Measurements from ENCODE around the gene PDK2.

Gene PDK2

DNA sequence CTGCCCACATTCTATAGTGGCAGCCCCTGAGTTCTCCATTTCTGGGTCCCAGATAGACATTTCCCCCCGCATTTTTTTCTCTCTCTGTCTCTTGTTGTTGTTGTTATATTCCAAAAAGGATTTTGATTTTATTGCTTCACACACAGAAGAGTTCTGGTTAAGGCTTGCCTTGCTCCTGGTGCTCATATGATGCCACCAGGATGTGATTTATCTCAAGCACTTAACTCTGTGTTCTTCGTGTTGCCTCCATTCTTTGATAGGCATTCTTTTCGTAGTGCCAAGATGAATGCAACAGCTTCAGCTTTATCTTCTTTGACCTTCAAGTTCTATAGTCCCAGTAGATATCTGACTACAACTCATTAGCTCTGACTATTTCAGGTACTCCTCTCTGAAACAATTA, 30.1 kb upstream of the PDK2 start:
- no peak for TF ChIP-seq CSDC2 (CRISPR knock-in tag; IDR thresholded peaks at IDR 0.05)
- TF ChIP-seq, protein P1, sequence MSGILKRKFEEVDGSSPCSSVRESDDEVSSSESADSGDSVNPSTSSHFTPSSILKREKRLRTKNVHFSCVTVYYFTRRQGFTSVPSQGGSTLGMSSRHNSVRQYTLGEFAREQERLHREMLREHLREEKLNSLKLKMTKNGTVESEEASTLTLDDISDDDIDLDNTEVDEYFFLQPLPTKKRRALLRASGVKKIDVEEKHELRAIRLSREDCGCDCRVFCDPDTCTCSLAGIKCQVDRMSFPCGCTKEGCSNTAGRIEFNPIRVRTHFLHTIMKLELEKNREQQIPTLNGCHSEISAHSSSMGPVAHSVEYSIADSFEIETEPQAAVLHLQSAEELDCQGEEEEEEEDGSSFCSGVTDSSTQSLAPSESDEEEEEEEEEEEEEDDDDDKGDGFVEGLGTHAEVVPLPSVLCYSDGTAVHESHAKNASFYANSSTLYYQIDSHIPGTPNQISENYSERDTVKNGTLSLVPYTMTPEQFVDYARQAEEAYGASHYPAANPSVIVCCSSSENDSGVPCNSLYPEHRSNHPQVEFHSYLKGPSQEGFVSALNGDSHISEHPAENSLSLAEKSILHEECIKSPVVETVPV (CRISPR knock-in tag; IDR thresholded peaks at IDR 0.05) = no peak
- TF ChIP-seq PPARA (CRISPR knock-in tag; IDR thresholded peaks at IDR 0.05; ENCODE audit: borderline replicate concordance) = no peak
- TF ChIP-seq RARB (CRISPR knock-in tag; IDR thresholded peaks at IDR 0.05) = no peak
- TF ChIP-seq SNAI2 (CRISPR knock-in tag; IDR thresholded peaks at IDR 0.05) = no peak
- TF ChIP-seq ZC3H10 (CRISPR knock-in tag; IDR thresholded peaks at IDR 0.05) = no peak
- TF ChIP-seq, protein P2, sequence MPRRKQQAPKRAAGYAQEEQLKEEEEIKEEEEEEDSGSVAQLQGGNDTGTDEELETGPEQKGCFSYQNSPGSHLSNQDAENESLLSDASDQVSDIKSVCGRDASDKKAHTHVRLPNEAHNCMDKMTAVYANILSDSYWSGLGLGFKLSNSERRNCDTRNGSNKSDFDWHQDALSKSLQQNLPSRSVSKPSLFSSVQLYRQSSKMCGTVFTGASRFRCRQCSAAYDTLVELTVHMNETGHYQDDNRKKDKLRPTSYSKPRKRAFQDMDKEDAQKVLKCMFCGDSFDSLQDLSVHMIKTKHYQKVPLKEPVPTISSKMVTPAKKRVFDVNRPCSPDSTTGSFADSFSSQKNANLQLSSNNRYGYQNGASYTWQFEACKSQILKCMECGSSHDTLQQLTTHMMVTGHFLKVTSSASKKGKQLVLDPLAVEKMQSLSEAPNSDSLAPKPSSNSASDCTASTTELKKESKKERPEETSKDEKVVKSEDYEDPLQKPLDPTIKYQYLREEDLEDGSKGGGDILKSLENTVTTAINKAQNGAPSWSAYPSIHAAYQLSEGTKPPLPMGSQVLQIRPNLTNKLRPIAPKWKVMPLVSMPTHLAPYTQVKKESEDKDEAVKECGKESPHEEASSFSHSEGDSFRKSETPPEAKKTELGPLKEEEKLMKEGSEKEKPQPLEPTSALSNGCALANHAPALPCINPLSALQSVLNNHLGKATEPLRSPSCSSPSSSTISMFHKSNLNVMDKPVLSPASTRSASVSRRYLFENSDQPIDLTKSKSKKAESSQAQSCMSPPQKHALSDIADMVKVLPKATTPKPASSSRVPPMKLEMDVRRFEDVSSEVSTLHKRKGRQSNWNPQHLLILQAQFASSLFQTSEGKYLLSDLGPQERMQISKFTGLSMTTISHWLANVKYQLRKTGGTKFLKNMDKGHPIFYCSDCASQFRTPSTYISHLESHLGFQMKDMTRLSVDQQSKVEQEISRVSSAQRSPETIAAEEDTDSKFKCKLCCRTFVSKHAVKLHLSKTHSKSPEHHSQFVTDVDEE (CRISPR knock-in tag; IDR thresholded peaks at IDR 0.05) = no peak
- no peak for TF ChIP-seq ESRRG (CRISPR knock-in tag; IDR thresholded peaks at IDR 0.05)
- TF ChIP-seq TCF4 (CRISPR knock-in tag; IDR thresholded peaks at IDR 0.05; ENCODE audit: borderline replicate concordance) = no peak
- TF ChIP-seq ZNF70 (CRISPR knock-in tag; IDR thresholded peaks at IDR 0.05) = no peak
- TF ChIP-seq ZFP30 (CRISPR knock-in tag; IDR thresholded peaks at IDR 0.05) = no peak
- TF ChIP-seq OSR1 (CRISPR knock-in tag; IDR thresholded peaks at IDR 0.05) = no peak
- no peak for TF ChIP-seq ZFP3 (CRISPR knock-in tag; IDR thresholded peaks at IDR 0.05)
- TF ChIP-seq ZNF565 (CRISPR knock-in tag; conservative IDR thresholded peaks at IDR 0.05; ENCODE audit: low read depth) = no peak
- no peak; the same call in 1 of the 2 replicates for TF ChIP-seq ISL1 (CRISPR knock-in tag; IDR thresholded peaks at IDR 0.05)
- TF ChIP-seq, protein P3, sequence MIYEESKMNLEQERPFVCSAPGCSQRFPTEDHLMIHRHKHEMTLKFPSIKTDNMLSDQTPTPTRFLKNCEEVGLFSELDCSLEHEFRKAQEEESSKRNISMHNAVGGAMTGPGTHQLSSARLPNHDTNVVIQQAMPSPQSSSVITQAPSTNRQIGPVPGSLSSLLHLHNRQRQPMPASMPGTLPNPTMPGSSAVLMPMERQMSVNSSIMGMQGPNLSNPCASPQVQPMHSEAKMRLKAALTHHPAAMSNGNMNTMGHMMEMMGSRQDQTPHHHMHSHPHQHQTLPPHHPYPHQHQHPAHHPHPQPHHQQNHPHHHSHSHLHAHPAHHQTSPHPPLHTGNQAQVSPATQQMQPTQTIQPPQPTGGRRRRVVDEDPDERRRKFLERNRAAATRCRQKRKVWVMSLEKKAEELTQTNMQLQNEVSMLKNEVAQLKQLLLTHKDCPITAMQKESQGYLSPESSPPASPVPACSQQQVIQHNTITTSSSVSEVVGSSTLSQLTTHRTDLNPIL (CRISPR knock-in tag; IDR thresholded peaks at IDR 0.05; ENCODE audit: low read depth) = no peak
- TF ChIP-seq BACH2 (CRISPR knock-in tag; IDR thresholded peaks at IDR 0.05; ENCODE audit: borderline replicate concordance) = no peak
- no peak for TF ChIP-seq GLIS3 (CRISPR knock-in tag; IDR thresholded peaks at IDR 0.05)
- TF ChIP-seq, protein P4, sequence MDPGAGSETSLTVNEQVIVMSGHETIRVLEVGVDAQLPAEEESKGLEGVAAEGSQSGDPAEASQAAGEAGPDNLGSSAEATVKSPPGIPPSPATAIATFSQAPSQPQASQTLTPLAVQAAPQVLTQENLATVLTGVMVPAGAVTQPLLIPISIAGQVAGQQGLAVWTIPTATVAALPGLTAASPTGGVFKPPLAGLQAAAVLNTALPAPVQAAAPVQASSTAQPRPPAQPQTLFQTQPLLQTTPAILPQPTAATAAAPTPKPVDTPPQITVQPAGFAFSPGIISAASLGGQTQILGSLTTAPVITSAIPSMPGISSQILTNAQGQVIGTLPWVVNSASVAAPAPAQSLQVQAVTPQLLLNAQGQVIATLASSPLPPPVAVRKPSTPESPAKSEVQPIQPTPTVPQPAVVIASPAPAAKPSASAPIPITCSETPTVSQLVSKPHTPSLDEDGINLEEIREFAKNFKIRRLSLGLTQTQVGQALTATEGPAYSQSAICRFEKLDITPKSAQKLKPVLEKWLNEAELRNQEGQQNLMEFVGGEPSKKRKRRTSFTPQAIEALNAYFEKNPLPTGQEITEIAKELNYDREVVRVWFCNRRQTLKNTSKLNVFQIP (CRISPR knock-in tag; IDR thresholded peaks at IDR 0.05; ENCODE audit: borderline replicate concordance, low read depth) = no peak
- no peak for TF ChIP-seq ARNTL (CRISPR knock-in tag; IDR thresholded peaks at IDR 0.05; ENCODE audit: borderline replicate concordance, low read depth)
- no peak for ATAC-seq

GRCh38 chr17:50066995-50067394, 28.2 kb upstream of the PDK2 start:
- TF ChIP-seq ZFP3 (CRISPR knock-in tag; IDR thresholded peaks at IDR 0.05) = no peak
- TF ChIP-seq, protein P2 (CRISPR knock-in tag; IDR thresholded peaks at IDR 0.05) = no peak
- TF ChIP-seq, protein P4 (CRISPR knock-in tag; IDR thresholded peaks at IDR 0.05; ENCODE audit: borderline replicate concordance, low read depth) = no peak
- no peak for ATAC-seq

Measured in SK-N-SH treated with all-trans-retinoic acid at 6 μM for 48 hours (cell line).